HCT116 (cell line): Measurements from ENCODE around the gene FTO. TPM values are rescaled to one million over a fixed set of nuclear protein-coding genes. Genes with fewer than 3 reads are reported as not detected.

Source experiments
- ATAC-seq: fragments of 200-7000 bp; cut with Tn5 transposase; 2 replicates; pipeline ENCODE4 v1.9.1; 2020; ENCODE audit warnings: mild to moderate bottlenecking, moderate library complexity
- BruUV-seq: library from RNA; stranded (reverse); fragments of 400-500 nt; replicated peaks from 2 replicates; lab custom pipeline; 2021; lab: Mats Ljungman, UMichigan
- CTCF ChIA-PET: fragments of 300-600 bp; sonication (Branson Sonifier 250); formaldehyde crosslinking; loops from one replicate; lab custom pipeline; 2021; ENCODE audit warnings: antibody characterized with exemption; lab: Charles Lee
- POLR2A ChIA-PET: fragments of 300-600, 350-600 bp; sonication (Branson Sonifier 250); formaldehyde crosslinking; loops from one replicate; lab custom pipeline; 2021; ENCODE audit warnings: antibody characterized with exemption; lab: Charles Lee
- RAD21 ChIA-PET, 2 experiments: fragments of 300-600 bp; sonication (Branson Sonifier 250); formaldehyde crosslinking; loops; one replicate each; lab custom pipeline; 2023; ENCODE audit warnings: low total read pairs in 2 of 2; ENCODE audit not compliant: uncharacterized antibody in 2 of 2, unreplicated experiment in 2 of 2, low non-redundant PET in 1 of 2; lab: Charles Lee
- DNase-seq: peaks from one replicate; pipeline ENCODE4 v3.0.0-alpha.2; 2010; ENCODE audit warnings: low read depth, low spot score
- H2AFZ ChIP-seq: fragments of 200-600 bp; shearing (Covaris generic), sonication (generic); 2 replicates; pipeline ENCODE4 v1.6.1; 2017; ENCODE audit warnings: low read depth, mixed run types, mixed read lengths, antibody characterized with exemption, low read length; ENCODE audit not compliant: poor library complexity, severe bottlenecking
- H3K27ac ChIP-seq: 2 replicates; pipeline ENCODE4 v1.5.1; 2012; ENCODE audit warnings: low read depth, low read length
- H3K27me3 ChIP-seq: fragments of 200-600 bp; sonication (generic); 2 replicates; pipeline ENCODE4 v1.6.1; 2016; ENCODE audit warnings: mixed run types, low read length, mixed read lengths; ENCODE audit not compliant: insufficient read depth
- H3K36me3 ChIP-seq, 2 experiments: fragments of 200-500 bp in 1 of 2; fragments of 200-600 bp in 1 of 2; sonication (Bioruptor generic) in 1 of 2; sonication (generic) in 1 of 2; 2 replicates each; pipeline versions ENCODE4 v1.5.1 to v1.6.1; 2014 to 2016; ENCODE audit warnings: low read length in 2 of 2, inconsistent platforms in 1 of 2, mixed read lengths in 1 of 2, mixed run types in 1 of 2; ENCODE audit not compliant: insufficient read depth in 2 of 2, control insufficient read depth in 1 of 2
- H3K4me1 ChIP-seq, 2 experiments: fragments of 200-600 bp in 1 of 2; sonication (generic) in 1 of 2; 2 replicates each; pipeline versions ENCODE4 v1.5.1 to v1.6.1; 2012 to 2017; ENCODE audit warnings: low read length in 2 of 2, inconsistent platforms in 1 of 2, mild to moderate bottlenecking in 1 of 2, mixed read lengths in 1 of 2, mixed run types in 1 of 2, moderate library complexity in 1 of 2; ENCODE audit not compliant: insufficient read depth in 2 of 2, control insufficient read depth in 1 of 2
- H3K4me2 ChIP-seq: fragments of 200-600 bp; sonication (generic); 2 replicates; pipeline ENCODE4 v1.6.1; 2017; ENCODE audit warnings: mixed run types, low read length, mixed read lengths
- H3K4me3 ChIP-seq, 2 experiments: fragments of 200-600 bp in 1 of 2; sonication (generic) in 1 of 2; replicated peaks in 1 of 2; 2 replicates each; pipeline ENCODE4 v1.5.1; 2011 to 2016; ENCODE audit warnings: low read length in 2 of 2, control low read depth in 1 of 2, low read depth in 1 of 2, mild to moderate bottlenecking in 1 of 2, mixed read lengths in 1 of 2, mixed run types in 1 of 2
- H3K79me2 ChIP-seq: fragments of 200-600 bp; sonication (generic); 2 replicates; pipeline ENCODE4 v1.6.1; 2017; ENCODE audit warnings: mild to moderate bottlenecking, mixed run types, low read length, moderate library complexity, mixed read lengths; ENCODE audit not compliant: insufficient read depth
- H3K9ac ChIP-seq: fragments of 200-600 bp; sonication (generic); 2 replicates; pipeline ENCODE4 v1.6.1; 2016; ENCODE audit warnings: low read length, mixed read lengths
- H3K9me2 ChIP-seq: fragments of 200-600 bp; sonication (generic), shearing (Covaris generic); 2 replicates; pipeline ENCODE4 v1.6.1; 2017; ENCODE audit warnings: mixed run types, mild to moderate bottlenecking, moderate library complexity; ENCODE audit not compliant: insufficient read depth
- H3K9me3 ChIP-seq, 2 experiments: fragments of 200-500 bp in 1 of 2; fragments of 200-600 bp in 1 of 2; sonication (Bioruptor generic) in 1 of 2; sonication (generic) in 1 of 2; 2 replicates each; pipeline ENCODE4 v1.6.1; 2014 to 2017; ENCODE audit warnings: low read length in 2 of 2, mixed read lengths in 2 of 2, inconsistent platforms in 1 of 2, low read depth in 1 of 2, mild to moderate bottlenecking in 1 of 2, mixed run types in 1 of 2, moderate library complexity in 1 of 2; ENCODE audit not compliant: control insufficient read depth in 1 of 2, insufficient read depth in 1 of 2
- H4K20me1 ChIP-seq: fragments of 200-600 bp; sonication (generic), shearing (Covaris generic); 2 replicates; pipeline ENCODE4 v1.6.1; 2017; ENCODE audit warnings: mixed run types, mild to moderate bottlenecking, moderate library complexity; ENCODE audit not compliant: insufficient read depth
- CBX3 ChIP-seq: IDR thresholded peaks from 2 replicates; pipeline ENCODE4 v1.6.1; 2012; ENCODE audit warnings: low read depth
- CEBPB ChIP-seq: IDR thresholded peaks from 2 replicates; pipeline ENCODE4 v1.6.1; 2012; ENCODE audit warnings: low read depth
- EGR1 ChIP-seq: IDR thresholded peaks from 2 replicates; pipeline ENCODE4 v1.6.1; 2012; ENCODE audit warnings: low read depth
- EZH2phosphoT487 ChIP-seq: fragments of 200-600 bp; IDR thresholded peaks from 2 replicates; pipeline ENCODE4 v1.6.1; 2018; ENCODE audit warnings: antibody characterized with exemption, borderline replicate concordance
- POLR2A ChIP-seq: IDR thresholded peaks from 2 replicates; pipeline ENCODE4 v1.7.0; 2011; ENCODE audit warnings: borderline replicate concordance; ENCODE audit not compliant: insufficient read depth, insufficient read length; ENCODE audit errors: extremely low read depth
- SP1 ChIP-seq: IDR thresholded peaks from 2 replicates; pipeline ENCODE4 v1.6.1; 2012; ENCODE audit warnings: low read depth
- SRF ChIP-seq: IDR thresholded peaks from 2 replicates; pipeline ENCODE4 v1.6.1; 2012; ENCODE audit warnings: low read depth
- ZFX ChIP-seq: fragments of 450-650 bp; IDR thresholded peaks from 2 replicates; pipeline ENCODE4 v1.6.1; 2017
- ZNF274 ChIP-seq: fragments of 200-500 bp; sonication (Bioruptor generic); IDR thresholded peaks from 2 replicates; pipeline ENCODE4 v1.6.1; 2014; ENCODE audit warnings: mild to moderate bottlenecking, low read depth, low read length, inconsistent platforms
- intact Hi-C: fragments of 100-400 bp; cut with micrococcal nuclease; formaldehyde crosslinking; loops from 2 replicates; pipeline ENCODE4 v1.10.0; 2022
- total RNA-seq: library from RNA; stranded (reverse); gene quantifications from one replicate; pipeline ENCODE4 v1.2.1, GENCODE V29; 2021; ENCODE audit not compliant: unreplicated experiment
- TF ChIP-seq, protein P1 (sequence below): IDR thresholded peaks from 2 replicates; pipeline ENCODE4 v1.6.1; 2012; ENCODE audit warnings: low read depth
- TF ChIP-seq, protein P2 (sequence below): IDR thresholded peaks from 2 replicates; pipeline ENCODE4 v1.6.1; 2012
- TF ChIP-seq, protein P3 (sequence below): IDR thresholded peaks from 2 replicates; pipeline ENCODE4 v1.6.1; 2011; ENCODE audit warnings: mild to moderate bottlenecking, low read length, moderate library complexity; ENCODE audit not compliant: insufficient replicate concordance; ENCODE audit errors: extremely low read depth

Gene FTO
- total RNA-seq, 1 experiment from 2014 or later, result 55.2 TPM

DNA sequence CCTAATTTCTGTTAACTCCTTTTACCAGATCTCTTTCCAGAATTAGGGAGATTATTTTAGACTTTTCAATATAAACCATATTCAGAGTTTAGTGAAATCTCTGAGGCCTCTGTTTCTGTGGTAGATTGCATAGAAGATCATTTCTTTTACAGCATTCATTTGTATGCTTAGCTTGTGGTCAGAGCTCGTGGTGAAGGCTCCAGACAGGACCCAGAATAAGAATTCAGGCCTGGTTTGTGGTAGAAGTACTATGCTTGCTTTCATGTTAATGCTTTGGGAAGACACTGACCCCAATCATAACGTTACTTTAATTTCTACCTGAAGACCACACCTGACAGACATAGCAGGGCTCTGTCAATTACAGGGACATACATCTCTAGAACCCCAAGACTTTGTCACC lies 258.1 kb downstream of the FTO start:
- ChIA-PET POLR2A (no interaction called here), CTCF (no interaction called here), RAD21 (no interaction called here)
- Histone ChIP-seq H3K36me3 (no peaks in the 10 kb centered on the region), H2AFZ (no peak overlapping the region), H3K9me2 (no peaks in the 10 kb centered on the region), H3K9ac (no peak overlapping the region), H3K79me2 (no peaks in the 10 kb centered on the region), H3K4me3 (no peak overlapping the region), H3K4me1 (no peaks in the 10 kb centered on the region), H4K20me1 (no peaks in the 10 kb centered on the region), H3K9me3 (no peaks in the 10 kb centered on the region), H3K27me3 (no peaks in the 10 kb centered on the region), H3K27ac (no peak overlapping the region), H3K4me2 (no peak overlapping the region)
- BruUV-seq, result no TSS peak
- TF ChIP-seq EZH2phosphoT487 (no peak), CBX3 (no peak), POLR2A (no peak)
- TF ChIP-seq, protein P1, sequence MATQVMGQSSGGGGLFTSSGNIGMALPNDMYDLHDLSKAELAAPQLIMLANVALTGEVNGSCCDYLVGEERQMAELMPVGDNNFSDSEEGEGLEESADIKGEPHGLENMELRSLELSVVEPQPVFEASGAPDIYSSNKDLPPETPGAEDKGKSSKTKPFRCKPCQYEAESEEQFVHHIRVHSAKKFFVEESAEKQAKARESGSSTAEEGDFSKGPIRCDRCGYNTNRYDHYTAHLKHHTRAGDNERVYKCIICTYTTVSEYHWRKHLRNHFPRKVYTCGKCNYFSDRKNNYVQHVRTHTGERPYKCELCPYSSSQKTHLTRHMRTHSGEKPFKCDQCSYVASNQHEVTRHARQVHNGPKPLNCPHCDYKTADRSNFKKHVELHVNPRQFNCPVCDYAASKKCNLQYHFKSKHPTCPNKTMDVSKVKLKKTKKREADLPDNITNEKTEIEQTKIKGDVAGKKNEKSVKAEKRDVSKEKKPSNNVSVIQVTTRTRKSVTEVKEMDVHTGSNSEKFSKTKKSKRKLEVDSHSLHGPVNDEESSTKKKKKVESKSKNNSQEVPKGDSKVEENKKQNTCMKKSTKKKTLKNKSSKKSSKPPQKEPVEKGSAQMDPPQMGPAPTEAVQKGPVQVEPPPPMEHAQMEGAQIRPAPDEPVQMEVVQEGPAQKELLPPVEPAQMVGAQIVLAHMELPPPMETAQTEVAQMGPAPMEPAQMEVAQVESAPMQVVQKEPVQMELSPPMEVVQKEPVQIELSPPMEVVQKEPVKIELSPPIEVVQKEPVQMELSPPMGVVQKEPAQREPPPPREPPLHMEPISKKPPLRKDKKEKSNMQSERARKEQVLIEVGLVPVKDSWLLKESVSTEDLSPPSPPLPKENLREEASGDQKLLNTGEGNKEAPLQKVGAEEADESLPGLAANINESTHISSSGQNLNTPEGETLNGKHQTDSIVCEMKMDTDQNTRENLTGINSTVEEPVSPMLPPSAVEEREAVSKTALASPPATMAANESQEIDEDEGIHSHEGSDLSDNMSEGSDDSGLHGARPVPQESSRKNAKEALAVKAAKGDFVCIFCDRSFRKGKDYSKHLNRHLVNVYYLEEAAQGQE, result no peak
- TF ChIP-seq, protein P2, sequence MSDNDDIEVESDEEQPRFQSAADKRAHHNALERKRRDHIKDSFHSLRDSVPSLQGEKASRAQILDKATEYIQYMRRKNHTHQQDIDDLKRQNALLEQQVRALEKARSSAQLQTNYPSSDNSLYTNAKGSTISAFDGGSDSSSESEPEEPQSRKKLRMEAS, result no peak
- ATAC-seq, result no peak
- DNase-seq, result no peak
- intact Hi-C loops, result no loop called here

DNA sequence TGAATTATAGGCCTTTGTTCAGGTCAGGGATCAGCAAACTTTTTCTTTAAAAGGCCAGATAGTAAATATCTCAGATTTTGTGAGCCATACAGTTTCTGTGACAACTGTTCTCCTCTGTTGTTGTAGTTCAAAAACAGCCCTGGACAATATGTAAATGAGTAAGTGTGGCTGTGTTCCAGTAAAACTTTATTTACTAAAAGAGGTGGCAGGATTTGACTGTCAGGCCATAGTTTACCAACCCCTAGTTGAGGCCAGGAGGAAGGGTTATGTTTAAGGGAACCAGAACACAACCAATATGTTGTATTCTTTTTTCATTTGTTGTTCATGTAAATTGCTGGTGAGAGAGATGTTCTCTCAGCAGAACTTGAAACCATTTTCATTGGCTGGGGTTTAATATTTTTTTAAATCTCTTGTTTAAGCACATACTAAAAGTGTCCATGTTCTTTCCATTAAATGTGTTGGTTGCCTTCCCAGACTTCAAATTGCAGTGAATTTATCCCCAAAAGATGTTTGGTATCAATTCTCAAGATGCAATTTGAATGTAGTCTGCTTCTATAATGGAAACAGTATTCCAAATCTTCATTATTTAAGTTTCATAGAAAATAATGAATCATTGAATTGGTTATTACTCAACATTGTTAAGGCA lies 260.3 kb downstream of the FTO start:
- ChIA-PET CTCF (no interaction called here), RAD21 (no interaction called here), POLR2A (no interaction called here)
- H3K27ac ChIP-seq, result no peak overlapping the region
- H3K9ac ChIP-seq, result no peak overlapping the region
- H3K4me2 ChIP-seq, result no peak overlapping the region
- H3K27me3 ChIP-seq, result no peaks in the 10 kb centered on the region
- no peak overlapping the region for H2AFZ ChIP-seq
- no peaks in the 10 kb centered on the region for H4K20me1 ChIP-seq
- no peaks in the 10 kb centered on the region for H3K4me1 ChIP-seq
- no TSS peak for BruUV-seq
- DNase-seq (no peak), ATAC-seq (no peak)
- no peaks in the 10 kb centered on the region for H3K79me2 ChIP-seq
- no peaks in the 10 kb centered on the region for H3K36me3 ChIP-seq
- no peak overlapping the region for H3K4me3 ChIP-seq
- H3K9me2 ChIP-seq, result no peaks in the 10 kb centered on the region
- no peaks in the 10 kb centered on the region for H3K9me3 ChIP-seq
- intact Hi-C loops, result no loop called here
- no peak for TF ChIP-seq EGR1
- TF ChIP-seq SRF, result no peak
- TF ChIP-seq, protein P3, sequence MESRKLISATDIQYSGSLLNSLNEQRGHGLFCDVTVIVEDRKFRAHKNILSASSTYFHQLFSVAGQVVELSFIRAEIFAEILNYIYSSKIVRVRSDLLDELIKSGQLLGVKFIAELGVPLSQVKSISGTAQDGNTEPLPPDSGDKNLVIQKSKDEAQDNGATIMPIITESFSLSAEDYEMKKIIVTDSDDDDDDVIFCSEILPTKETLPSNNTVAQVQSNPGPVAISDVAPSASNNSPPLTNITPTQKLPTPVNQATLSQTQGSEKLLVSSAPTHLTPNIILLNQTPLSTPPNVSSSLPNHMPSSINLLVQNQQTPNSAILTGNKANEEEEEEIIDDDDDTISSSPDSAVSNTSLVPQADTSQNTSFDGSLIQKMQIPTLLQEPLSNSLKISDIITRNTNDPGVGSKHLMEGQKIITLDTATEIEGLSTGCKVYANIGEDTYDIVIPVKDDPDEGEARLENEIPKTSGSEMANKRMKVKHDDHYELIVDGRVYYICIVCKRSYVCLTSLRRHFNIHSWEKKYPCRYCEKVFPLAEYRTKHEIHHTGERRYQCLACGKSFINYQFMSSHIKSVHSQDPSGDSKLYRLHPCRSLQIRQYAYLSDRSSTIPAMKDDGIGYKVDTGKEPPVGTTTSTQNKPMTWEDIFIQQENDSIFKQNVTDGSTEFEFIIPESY, result no peak
- no peak for TF ChIP-seq EZH2phosphoT487
- no peak for TF ChIP-seq SP1
- no peak for TF ChIP-seq ZNF274
- TF ChIP-seq CBX3, result no peak
- TF ChIP-seq POLR2A, result no peak
- TF ChIP-seq, protein P2, result no peak
- no peak for TF ChIP-seq ZFX
- no peak for TF ChIP-seq CEBPB
